NB4 (cell line): ENCODE results near the gene VAV2.

Experiments used
- CTCF ChIP-seq: IDR thresholded peaks from one replicate; pipeline ENCODE4 v1.5.1; 2012; ENCODE audit warnings: low read depth, low read length
- POLR2A ChIP-seq: IDR thresholded peaks from 2 replicates; pipeline ENCODE4 v1.6.1; 2011; ENCODE audit warnings: mild to moderate bottlenecking; ENCODE audit not compliant: insufficient read length; ENCODE audit errors: extremely low read depth
- TF ChIP-seq, protein P1 (sequence below): IDR thresholded peaks from 2 replicates; pipeline ENCODE4 v1.6.1; 2011; ENCODE audit warnings: low read depth, low read length

DNA sequence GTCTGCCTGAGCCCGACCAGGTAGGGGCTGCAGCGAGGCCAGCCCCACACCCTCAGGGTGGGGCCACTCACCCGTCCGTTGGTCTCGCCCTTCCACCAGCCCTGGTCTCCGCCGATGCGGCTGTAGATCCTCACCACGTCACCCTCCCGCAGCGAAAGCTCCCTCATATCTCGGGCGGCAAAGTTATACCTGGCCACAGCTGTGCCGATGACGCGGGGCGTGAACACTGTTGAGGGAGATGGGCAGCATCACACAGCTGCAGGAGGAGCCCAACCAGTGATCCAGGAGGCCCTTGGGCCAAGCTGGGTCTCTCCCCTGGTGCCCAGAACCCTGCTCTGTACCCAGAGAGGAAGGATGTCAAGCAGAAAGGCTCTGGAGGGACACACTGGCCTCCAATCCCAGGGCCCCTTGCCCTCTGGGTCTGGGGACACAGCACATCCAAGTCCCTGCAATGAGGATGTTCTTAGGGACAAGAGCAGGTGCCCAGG, 223.7 kb downstream of the VAV2 start:
- TF ChIP-seq CTCF: no peak
- TF ChIP-seq, protein P1, sequence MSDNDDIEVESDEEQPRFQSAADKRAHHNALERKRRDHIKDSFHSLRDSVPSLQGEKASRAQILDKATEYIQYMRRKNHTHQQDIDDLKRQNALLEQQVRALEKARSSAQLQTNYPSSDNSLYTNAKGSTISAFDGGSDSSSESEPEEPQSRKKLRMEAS: no peak
- TF ChIP-seq POLR2A: no peak
